H9 (cell line): Measurements from ENCODE around the gene UGT1A7. TPM values are rescaled to one million over a fixed set of nuclear protein-coding genes. Genes with fewer than 3 reads are reported as not detected.

Source experiments
- DNase-seq: peaks from one replicate; pipeline ENCODE4 v3.0.0-alpha.2; 2017
- H2AFZ ChIP-seq: one replicate; pipeline ENCODE4 v1.6.1; 2013; ENCODE audit warnings: mild to moderate bottlenecking, low read length, control low read depth, moderate library complexity
- H2AK5ac ChIP-seq: 2 replicates; pipeline ENCODE4 v1.6.1; 2013; ENCODE audit warnings: low read length, control low read depth, mixed read lengths; ENCODE audit not compliant: insufficient read length
- H2BK120ac ChIP-seq: one replicate; pipeline ENCODE4 v1.6.1; 2013; ENCODE audit warnings: low read depth, mild to moderate bottlenecking, low read length, control low read depth, inconsistent platforms; ENCODE audit not compliant: poor library complexity, severe bottlenecking
- H2BK12ac ChIP-seq: 2 replicates; pipeline ENCODE4 v1.6.1; 2013; ENCODE audit warnings: low read length, control low read depth, mixed read lengths, low read depth; ENCODE audit not compliant: insufficient read length
- H2BK15ac ChIP-seq: 2 replicates; pipeline ENCODE4 v1.6.1; 2013; ENCODE audit warnings: low read depth, low read length, control low read depth
- H2BK20ac ChIP-seq: one replicate; pipeline ENCODE4 v1.6.1; 2013; ENCODE audit warnings: low read depth, mild to moderate bottlenecking, low read length, control low read depth, inconsistent platforms; ENCODE audit not compliant: poor library complexity, severe bottlenecking
- H2BK5ac ChIP-seq: 2 replicates; pipeline ENCODE4 v1.6.1; 2013; ENCODE audit warnings: low read length, control low read depth, mixed read lengths; ENCODE audit not compliant: insufficient read length
- H3K14ac ChIP-seq: 2 replicates; pipeline ENCODE4 v1.6.1; 2013; ENCODE audit warnings: low read length, control low read depth; ENCODE audit not compliant: insufficient read depth
- H3K18ac ChIP-seq: 2 replicates; pipeline ENCODE4 v1.6.1; 2013; ENCODE audit warnings: low read depth, mild to moderate bottlenecking, mixed read lengths, low read length, control low read depth; ENCODE audit not compliant: insufficient read length
- H3K23ac ChIP-seq: 2 replicates; pipeline ENCODE4 v1.6.1; 2013; ENCODE audit warnings: low read length, control low read depth, mixed read lengths, low read depth; ENCODE audit not compliant: insufficient read length
- H3K23me2 ChIP-seq: 2 replicates; pipeline ENCODE4 v1.6.1; 2013; ENCODE audit warnings: low read depth, mild to moderate bottlenecking, mixed read lengths, low read length, control low read depth; ENCODE audit not compliant: insufficient read length, poor library complexity, severe bottlenecking
- H3K27ac ChIP-seq: 2 replicates; pipeline ENCODE4 v1.5.1; 2013; ENCODE audit warnings: low read length, control low read depth, mixed read lengths, low read depth; ENCODE audit not compliant: insufficient read length
- H3K27me3 ChIP-seq: 2 replicates; pipeline ENCODE4 v1.6.1; 2013; ENCODE audit warnings: low read length, control low read depth, inconsistent platforms; ENCODE audit not compliant: insufficient read depth
- H3K4ac ChIP-seq: 2 replicates; pipeline ENCODE4 v1.6.1; 2013; ENCODE audit warnings: low read depth, mild to moderate bottlenecking, control low read depth, inconsistent platforms, low read length, moderate library complexity
- H3K4me1 ChIP-seq: 2 replicates; pipeline ENCODE4 v1.6.1; 2013; ENCODE audit warnings: low read length, control low read depth, inconsistent platforms; ENCODE audit not compliant: insufficient read depth
- H3K4me2 ChIP-seq: 2 replicates; pipeline ENCODE4 v1.6.1; 2013; ENCODE audit warnings: low read length, control low read depth, mixed read lengths; ENCODE audit not compliant: insufficient read length, insufficient read depth
- H3K56ac ChIP-seq: 2 replicates; pipeline ENCODE4 v1.6.1; 2013; ENCODE audit warnings: low read depth, mild to moderate bottlenecking, mixed read lengths, low read length, control low read depth; ENCODE audit not compliant: insufficient read length
- H3K79me1 ChIP-seq: 2 replicates; pipeline ENCODE4 v1.6.1; 2013; ENCODE audit warnings: low read depth, mild to moderate bottlenecking, moderate library complexity, low read length, control low read depth, inconsistent platforms; ENCODE audit not compliant: insufficient read depth, poor library complexity, severe bottlenecking
- H3K79me2 ChIP-seq: 2 replicates; pipeline ENCODE4 v1.6.1; 2013; ENCODE audit warnings: low read length, control low read depth, inconsistent platforms; ENCODE audit not compliant: insufficient read depth
- H3K9ac ChIP-seq: 2 replicates; pipeline ENCODE4 v1.6.1; 2013; ENCODE audit warnings: low read length, control low read depth, mixed read lengths; ENCODE audit not compliant: insufficient read length; ENCODE audit errors: extremely low read depth
- H3K9me3 ChIP-seq: one replicate; pipeline ENCODE4 v1.6.1; 2013; ENCODE audit warnings: low read depth, low read length, inconsistent platforms; ENCODE audit not compliant: control insufficient read depth
- H3T11ph ChIP-seq: one replicate; pipeline ENCODE4 v1.6.1; 2013; ENCODE audit warnings: mild to moderate bottlenecking, low read length, control low read depth, inconsistent platforms
- H4K20me1 ChIP-seq: one replicate; pipeline ENCODE4 v1.6.1; 2013; ENCODE audit not compliant: control insufficient read depth, insufficient read length, insufficient read depth
- H4K5ac ChIP-seq: 2 replicates; pipeline ENCODE4 v1.6.1; 2013; ENCODE audit warnings: low read depth, mild to moderate bottlenecking, mixed read lengths, low read length, control low read depth; ENCODE audit not compliant: insufficient read length
- H4K8ac ChIP-seq: replicated peaks from 2 replicates; pipeline ENCODE4 v1.6.1; 2013; ENCODE audit warnings: low read length, control low read depth, mixed read lengths, low read depth; ENCODE audit not compliant: insufficient read length
- H4K91ac ChIP-seq: 2 replicates; pipeline ENCODE4 v1.6.1; 2013; ENCODE audit warnings: low read depth, mild to moderate bottlenecking, moderate library complexity, mixed read lengths, low read length, control low read depth; ENCODE audit not compliant: insufficient read length
- H3K27ac Mint-ChIP-seq, 3 experiments: 2 replicates in 2 of 3; 3 replicates in 1 of 3; pipeline ENCODE4 v1.8.0; 2020 to 2021; ENCODE audit warnings: mixed read lengths in 3 of 3, mild to moderate bottlenecking in 1 of 3, moderate library complexity in 1 of 3
- H3K27me3 Mint-ChIP-seq: 2 replicates; pipeline ENCODE4 v1.8.0; 2021; ENCODE audit warnings: low read depth, mild to moderate bottlenecking, moderate library complexity, mixed read lengths
- H3K36me3 Mint-ChIP-seq, 3 experiments: 2 replicates in 2 of 3; 3 replicates in 1 of 3; pipeline ENCODE4 v1.8.0; 2020 to 2021; ENCODE audit warnings: low read depth in 3 of 3, mixed read lengths in 3 of 3; ENCODE audit not compliant: insufficient read depth in 1 of 3
- H3K4me1 Mint-ChIP-seq, 2 experiments: 2 replicates each; pipeline ENCODE4 v1.8.0; 2020; ENCODE audit warnings: mixed read lengths in 2 of 2
- H3K4me3 Mint-ChIP-seq, 2 experiments: 2 replicates in 1 of 2; 3 replicates in 1 of 2; pipeline ENCODE4 v1.8.0; 2020 to 2021; ENCODE audit warnings: mild to moderate bottlenecking in 2 of 2, mixed read lengths in 2 of 2, moderate library complexity in 1 of 2
- H3K9me3 Mint-ChIP-seq, 2 experiments: 2 replicates in 1 of 2; 3 replicates in 1 of 2; pipeline ENCODE4 v1.8.0; 2020; ENCODE audit warnings: mild to moderate bottlenecking in 2 of 2, mixed read lengths in 2 of 2, moderate library complexity in 1 of 2
- CTCF ChIP-seq: fragments of 200-600 bp; sonication (generic); conservative IDR thresholded peaks from 3 replicates; pipeline ENCODE4 v1.8.0; 2021; ENCODE audit warnings: antibody characterized with exemption, mild to moderate bottlenecking
- WGBS: extraction: QIAGEN DNeasy Blood & Tissue Kit; methylation state at CpG from one replicate; pipeline ENCODE4 v1.1.7; 2013; ENCODE audit warnings: missing lambda C conversion rate, low lambda C conversion rate, mixed read lengths; ENCODE audit not compliant: insufficient read length; ENCODE audit errors: extremely low coverage; 5-methylcytosine and 5-hydroxymethylcytosine counted together
- total RNA-seq: library from RNA; stranded (reverse); gene quantifications from 2 replicates; pipeline ENCODE4 v1.2.1, GENCODE V29; 2021

The UGT1A7 gene
- total RNA-seq, 1 experiment from 2014 or later: not detected

GRCh38 chr2:233754872-233755611 lies 73.3 kb downstream of the UGT1A7 start:
- Histone ChIP-seq H3K14ac (no peak overlapping the region), H4K5ac (no peak overlapping the region), H4K20me1 (no peaks in the 10 kb centered on the region), H3K4ac (no peak overlapping the region), H4K8ac (no peak overlapping the region), H3K23ac (no peak overlapping the region), H3K27ac (no peak overlapping the region), H3T11ph (no peak overlapping the region), H3K9ac (no peak overlapping the region), H3K4me1 (no peaks in the 10 kb centered on the region), H3K4me2 (no peak overlapping the region), H2BK5ac (no peak overlapping the region), H2BK20ac (no peak overlapping the region), H3K79me2 (no peaks in the 10 kb centered on the region), H3K56ac (no peak overlapping the region), H4K91ac (no peak overlapping the region), H2BK120ac (no peak overlapping the region), H2AFZ (no peak overlapping the region), H3K9me3 (no peaks in the 10 kb centered on the region), H3K23me2 (no peaks in the 10 kb centered on the region), H2AK5ac (no peak overlapping the region), H2BK15ac (no peak overlapping the region), H3K27me3 (no peaks in the 10 kb centered on the region), H3K18ac (no peak overlapping the region), H2BK12ac (no peak overlapping the region), H3K79me1 (no peaks in the 10 kb centered on the region)
- peaks cover 5 to 8% of the 10 kb centered on the region in 2 experiments for H3K4me1 Mint-ChIP-seq
- no peak overlapping the region for H3K27ac Mint-ChIP-seq
- no peak overlapping the region for H3K4me3 Mint-ChIP-seq
- H3K9me3 Mint-ChIP-seq: peaks cover 24% of the 10 kb centered on the region in 2 experiments
- peaks cover 2 to 15% (median 5%) of the 10 kb centered on the region in 3 experiments; a peak in 6 of 7 replicates for H3K36me3 Mint-ChIP-seq
- H3K27me3 Mint-ChIP-seq: peaks cover 13% of the 10 kb centered on the region
- TF ChIP-seq CTCF: no peak
- WGBS: no CpG with 5 or more reads among the region's 44 CpGs
- DNase-seq: no peak
